GM12872 (cell line): ENCODE measurements around the gene SH2D1B.

Experiments
- TF ChIP-seq, protein P1 (sequence below): IDR thresholded peaks from 3 replicates; pipeline ENCODE4 v1.5.1; 2011; ENCODE audit warnings: low read depth, mild to moderate bottlenecking, low read length, moderate library complexity; ENCODE audit not compliant: insufficient read depth

SH2D1B gene

DNA sequence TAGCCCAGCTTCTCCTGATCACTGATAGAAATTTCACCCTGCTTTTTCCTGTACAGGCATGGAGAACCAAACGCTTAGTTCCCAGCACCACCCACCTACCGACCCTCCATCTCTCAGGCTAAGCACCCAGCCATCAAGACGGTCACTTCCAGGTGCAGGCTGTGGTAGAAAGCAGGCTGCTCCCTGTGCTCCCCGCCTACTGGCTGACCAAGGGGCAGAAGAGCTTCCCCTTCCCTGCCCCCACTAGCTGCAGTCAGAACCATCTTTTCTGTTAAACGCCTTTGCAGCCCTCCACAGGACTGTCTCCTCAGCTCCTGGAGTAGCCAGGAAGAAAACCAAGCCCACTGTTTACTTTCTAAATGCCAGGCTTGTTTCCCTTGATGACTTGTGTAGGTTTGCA, 58.2 kb downstream of the SH2D1B start:
- TF ChIP-seq, protein P1, sequence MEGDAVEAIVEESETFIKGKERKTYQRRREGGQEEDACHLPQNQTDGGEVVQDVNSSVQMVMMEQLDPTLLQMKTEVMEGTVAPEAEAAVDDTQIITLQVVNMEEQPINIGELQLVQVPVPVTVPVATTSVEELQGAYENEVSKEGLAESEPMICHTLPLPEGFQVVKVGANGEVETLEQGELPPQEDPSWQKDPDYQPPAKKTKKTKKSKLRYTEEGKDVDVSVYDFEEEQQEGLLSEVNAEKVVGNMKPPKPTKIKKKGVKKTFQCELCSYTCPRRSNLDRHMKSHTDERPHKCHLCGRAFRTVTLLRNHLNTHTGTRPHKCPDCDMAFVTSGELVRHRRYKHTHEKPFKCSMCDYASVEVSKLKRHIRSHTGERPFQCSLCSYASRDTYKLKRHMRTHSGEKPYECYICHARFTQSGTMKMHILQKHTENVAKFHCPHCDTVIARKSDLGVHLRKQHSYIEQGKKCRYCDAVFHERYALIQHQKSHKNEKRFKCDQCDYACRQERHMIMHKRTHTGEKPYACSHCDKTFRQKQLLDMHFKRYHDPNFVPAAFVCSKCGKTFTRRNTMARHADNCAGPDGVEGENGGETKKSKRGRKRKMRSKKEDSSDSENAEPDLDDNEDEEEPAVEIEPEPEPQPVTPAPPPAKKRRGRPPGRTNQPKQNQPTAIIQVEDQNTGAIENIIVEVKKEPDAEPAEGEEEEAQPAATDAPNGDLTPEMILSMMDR: no peak

DNA sequence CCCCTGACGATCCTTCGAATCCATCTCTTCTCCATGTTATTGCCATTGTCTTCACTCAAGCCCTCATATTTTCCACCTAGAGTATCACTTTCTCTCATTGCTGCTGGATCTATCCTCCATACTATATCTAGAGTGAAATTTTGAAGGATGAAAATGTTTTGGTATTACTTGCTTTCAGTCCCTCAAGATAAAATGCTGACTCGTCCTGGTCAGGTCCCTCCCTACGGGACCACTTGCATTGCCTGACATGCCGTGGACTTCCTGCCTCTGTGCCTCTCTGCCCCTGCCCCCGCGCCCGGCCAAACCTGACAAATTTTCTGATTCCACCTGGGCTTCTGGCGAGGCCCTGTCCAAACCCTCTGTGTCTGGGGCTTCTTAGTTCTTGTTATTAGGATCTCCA, 58.9 kb downstream of the SH2D1B start:
- TF ChIP-seq, protein P1: no peak

DNA sequence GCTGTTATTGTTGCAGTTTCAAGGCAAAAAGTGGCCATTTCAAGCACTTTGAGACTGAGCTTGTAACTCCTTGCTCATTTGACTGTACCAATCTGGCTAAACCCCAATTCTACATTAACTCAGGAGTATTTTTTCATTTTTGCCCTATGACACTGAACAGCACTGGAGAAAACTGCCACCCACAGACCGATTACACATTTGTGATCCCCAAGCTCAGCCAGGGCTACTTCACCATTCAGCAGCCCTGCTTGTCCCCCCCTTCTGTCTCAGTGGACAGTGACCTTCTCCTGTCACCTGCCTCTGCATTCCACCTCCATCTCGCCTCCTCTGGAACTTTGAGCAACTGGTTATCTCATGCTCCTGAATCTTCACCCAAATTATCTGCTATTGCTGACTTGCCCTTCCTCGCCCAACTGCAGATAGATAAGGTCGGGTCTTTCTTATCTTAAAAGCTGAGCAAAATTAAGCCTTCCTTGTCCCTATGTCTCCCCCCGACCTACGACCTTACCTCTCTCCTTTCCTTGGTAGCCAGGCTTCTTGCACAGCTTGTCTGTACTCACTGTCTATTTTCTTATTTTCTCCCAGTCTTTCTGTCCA, 60.6 kb downstream of the SH2D1B start:
- TF ChIP-seq, protein P1: no peak

DNA sequence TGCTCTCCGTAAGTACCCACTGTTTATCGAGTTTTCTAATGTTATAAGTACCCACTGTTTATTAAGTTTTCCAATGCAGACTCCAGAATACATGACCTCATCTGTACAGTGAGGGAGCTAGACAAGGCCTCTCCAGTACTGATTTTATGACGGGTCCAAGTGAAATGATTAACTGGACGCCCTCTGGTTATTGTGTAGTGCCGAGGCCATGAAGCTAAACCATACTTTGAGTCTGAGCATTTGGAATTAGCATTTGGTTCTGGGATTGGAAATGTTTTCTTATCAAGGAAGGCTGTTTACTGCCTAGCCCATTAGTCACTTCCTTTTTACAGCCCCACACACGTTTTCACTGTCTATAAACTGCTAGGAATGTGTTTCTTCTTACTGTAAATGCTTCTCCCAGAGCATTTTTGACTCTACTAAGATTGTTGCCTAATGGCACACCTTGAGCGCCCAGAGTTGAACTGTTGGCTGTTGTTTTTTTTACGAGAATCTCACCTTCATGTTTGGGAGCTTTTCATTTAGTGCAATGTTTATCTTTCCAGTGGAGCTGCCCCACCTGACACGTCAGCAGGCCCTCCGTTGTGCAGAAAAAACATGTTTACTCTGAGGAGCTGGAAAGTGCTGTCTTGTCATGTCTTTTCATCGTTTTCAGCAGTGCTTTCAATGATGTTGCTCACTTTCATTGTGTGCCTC, 62.2 kb downstream of the SH2D1B start:
- TF ChIP-seq, protein P1: no peak

DNA sequence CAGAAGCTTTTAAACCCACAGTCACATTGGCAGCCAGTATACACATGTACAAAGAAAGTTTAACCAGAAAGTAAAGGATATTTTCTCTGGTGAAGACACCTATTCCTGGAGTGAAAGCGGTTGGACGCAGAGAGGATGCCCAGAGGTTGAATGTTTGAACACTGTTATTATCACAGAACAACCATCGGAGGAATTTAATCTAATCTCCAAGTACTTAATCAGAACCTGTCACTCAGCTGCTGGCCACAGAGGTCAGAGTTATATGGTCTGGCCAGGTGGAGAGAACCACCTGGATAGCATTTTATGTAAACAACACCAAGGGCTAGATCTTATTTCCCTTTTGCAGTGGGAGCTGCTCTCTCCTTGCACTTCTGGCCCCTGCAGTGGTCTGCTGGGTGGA, 64.7 kb downstream of the SH2D1B start:
- TF ChIP-seq, protein P1: no peak
